GM19238 (cell line): Measurements from ENCODE around the gene SLC25A26.

Source experiments
- DNase-seq: peaks from one replicate; pipeline ENCODE4 v3.0.0; 2011; ENCODE audit warnings: low spot score; ENCODE audit not compliant: insufficient read length

The SLC25A26 gene

GRCh38 chr3:66427951-66428474 lies 207.2 kb downstream of the SLC25A26 start:
- DNase-seq = no peak
